Stimulated activated memory B cell treated with anti-CD40 and anti-IgM and Interleukin-4, amounts not matched to agents 10 μg/mL and 1 μg/mL and 100 μg/mL, for 72 hours (primary cell): ENCODE data around the gene BIVM.
A peak's percentile ranks its signal among the peaks of the same experiment; 100 is the strongest.

Experiments used
- ATAC-seq: fragments of 150-1000 bp; cut with Tn5 transposase; 2 replicates; pipeline ENCODE4 v1.10.0; 2021
- H3K27ac Mint-ChIP-seq: one replicate; pipeline ENCODE4 v1.8.0; 2022; ENCODE audit warnings: mild to moderate bottlenecking, mixed read lengths
- H3K27me3 Mint-ChIP-seq: one replicate; pipeline ENCODE4 v1.8.0; 2022; ENCODE audit warnings: mixed read lengths
- H3K36me3 Mint-ChIP-seq: one replicate; pipeline ENCODE4 v1.8.0; 2022; ENCODE audit warnings: mixed read lengths
- H3K4me1 Mint-ChIP-seq: one replicate; pipeline ENCODE4 v1.8.0; 2022; ENCODE audit warnings: mixed read lengths
- H3K4me3 Mint-ChIP-seq: one replicate; pipeline ENCODE4 v1.8.0; 2022; ENCODE audit warnings: mild to moderate bottlenecking, moderate library complexity, mixed read lengths
- H3K9me3 Mint-ChIP-seq: one replicate; pipeline ENCODE4 v1.8.0; 2022; ENCODE audit warnings: mixed read lengths

Gene BIVM

GRCh38 chr13:102798581-102799425, at the start of gene BIVM, which contains the start of gene POGLUT2:
BIVM (plus strand) TSS chr13:102799119; CDS start chr13:102807268, 8,149 bp downstream.
POGLUT2 (minus strand) TSS chr13:102798976; CDS start chr13:102798670, 306 bp downstream.
- peak; percentile 84 for ATAC-seq
- Mint-ChIP-seq H3K27me3 (peaks cover 20% of the 10 kb centered on the region), H3K27ac (peak within 1 kb of the TSS; percentile 71), H3K9me3 (no peaks in the 10 kb centered on the region), H3K4me1 (peaks cover 24% of the 10 kb centered on the region), H3K4me3 (peak within 1 kb of the TSS; percentile 87), H3K36me3 (no peaks in the 10 kb centered on the region)

- ATAC-seq = no peak
- H3K4me3 Mint-ChIP-seq = no peak overlapping the region
- peaks cover 5% of the 10 kb centered on the region for H3K9me3 Mint-ChIP-seq
- peaks cover 22% of the 10 kb centered on the region for H3K36me3 Mint-ChIP-seq
- no peak overlapping the region for H3K27ac Mint-ChIP-seq
- H3K4me1 Mint-ChIP-seq = no peaks in the 10 kb centered on the region
- H3K27me3 Mint-ChIP-seq = peaks cover 25% of the 10 kb centered on the region
Measured at GRCh38 chr13:102751886-102752285, 47.0 kb upstream of the BIVM start.

GRCh38 chr13:102757006-102757405, 41.9 kb upstream of the BIVM start:
- H3K27me3 Mint-ChIP-seq = no peaks in the 10 kb centered on the region
- H3K27ac Mint-ChIP-seq = no peak overlapping the region
- H3K36me3 Mint-ChIP-seq = peaks cover 4% of the 10 kb centered on the region
- H3K4me3 Mint-ChIP-seq = no peak overlapping the region
- peaks cover 4% of the 10 kb centered on the region for H3K9me3 Mint-ChIP-seq
- no peak for ATAC-seq
- no peaks in the 10 kb centered on the region for H3K4me1 Mint-ChIP-seq

- no peak for ATAC-seq
- Mint-ChIP-seq H3K27me3 (no peaks in the 10 kb centered on the region), H3K4me1 (no peaks in the 10 kb centered on the region), H3K4me3 (no peak overlapping the region), H3K27ac (no peak overlapping the region), H3K9me3 (no peaks in the 10 kb centered on the region), H3K36me3 (no peaks in the 10 kb centered on the region)
Measured at GRCh38 chr13:102758842-102759241, 40.1 kb upstream of the BIVM start.

GRCh38 chr13:102761071-102761470, 37.8 kb upstream of the BIVM start:
- Mint-ChIP-seq H3K27me3 (no peaks in the 10 kb centered on the region), H3K36me3 (no peaks in the 10 kb centered on the region), H3K9me3 (no peaks in the 10 kb centered on the region), H3K4me3 (no peak overlapping the region), H3K27ac (no peak overlapping the region), H3K4me1 (no peaks in the 10 kb centered on the region)
- no peak for ATAC-seq

GRCh38 chr13:102763741-102764140, 35.2 kb upstream of the BIVM start:
- H3K9me3 Mint-ChIP-seq = no peaks in the 10 kb centered on the region
- no peak overlapping the region for H3K4me3 Mint-ChIP-seq
- ATAC-seq = no peak
- no peaks in the 10 kb centered on the region for H3K27me3 Mint-ChIP-seq
- H3K27ac Mint-ChIP-seq = no peak overlapping the region
- H3K36me3 Mint-ChIP-seq = no peaks in the 10 kb centered on the region
- H3K4me1 Mint-ChIP-seq = no peaks in the 10 kb centered on the region

GRCh38 chr13:102768909-102769308, 30.0 kb upstream of the BIVM start:
- H3K27ac Mint-ChIP-seq = no peak overlapping the region
- ATAC-seq = no peak
- no peak overlapping the region for H3K4me3 Mint-ChIP-seq
- peaks cover 20% of the 10 kb centered on the region for H3K4me1 Mint-ChIP-seq
- no peaks in the 10 kb centered on the region for H3K27me3 Mint-ChIP-seq
- H3K36me3 Mint-ChIP-seq = no peaks in the 10 kb centered on the region
- H3K9me3 Mint-ChIP-seq = no peaks in the 10 kb centered on the region

GRCh38 chr13:102769679-102770078, 29.2 kb upstream of the BIVM start:
- no peak overlapping the region for H3K4me3 Mint-ChIP-seq
- H3K27ac Mint-ChIP-seq = no peak overlapping the region
- no peaks in the 10 kb centered on the region for H3K27me3 Mint-ChIP-seq

GRCh38 chr13:102770435-102770834, 28.5 kb upstream of the BIVM start:
- no peak for ATAC-seq
- H3K27me3 Mint-ChIP-seq = no peaks in the 10 kb centered on the region
- H3K27ac Mint-ChIP-seq = no peak overlapping the region
- peaks cover 30% of the 10 kb centered on the region for H3K4me1 Mint-ChIP-seq
- no peaks in the 10 kb centered on the region for H3K9me3 Mint-ChIP-seq
- no peak overlapping the region for H3K4me3 Mint-ChIP-seq
- H3K36me3 Mint-ChIP-seq = no peaks in the 10 kb centered on the region

More at GRCh38 chr13:102769679-102770078, 29.2 kb upstream of the BIVM start:
- H3K4me1 Mint-ChIP-seq = peaks cover 27% of the 10 kb centered on the region
- no peaks in the 10 kb centered on the region for H3K9me3 Mint-ChIP-seq
- no peak for ATAC-seq
- H3K36me3 Mint-ChIP-seq = no peaks in the 10 kb centered on the region

- Mint-ChIP-seq H3K4me3 (no peak overlapping the region), H3K27me3 (no peaks in the 10 kb centered on the region), H3K4me1 (peaks cover 30% of the 10 kb centered on the region), H3K36me3 (no peaks in the 10 kb centered on the region), H3K27ac (no peak overlapping the region), H3K9me3 (no peaks in the 10 kb centered on the region)
- ATAC-seq = no peak
Measured at GRCh38 chr13:102771298-102772041, 27.4 kb upstream of the BIVM start.

GRCh38 chr13:102772042-102772425, 26.9 kb upstream of the BIVM start:
- no peak overlapping the region for H3K27ac Mint-ChIP-seq
- H3K4me1 Mint-ChIP-seq = peaks cover 30% of the 10 kb centered on the region
- H3K27me3 Mint-ChIP-seq = no peaks in the 10 kb centered on the region
- no peak for ATAC-seq
- H3K9me3 Mint-ChIP-seq = no peaks in the 10 kb centered on the region
- peak overlapping the region; percentile 80 for H3K4me3 Mint-ChIP-seq
- H3K36me3 Mint-ChIP-seq = no peaks in the 10 kb centered on the region

GRCh38 chr13:102773441-102774213, 25.3 kb upstream of the BIVM start, which contains the start of gene TEX30:
TEX30 (minus strand) TSS chr13:102773786; CDS start chr13:102770026, 3,760 bp downstream.
- H3K36me3 Mint-ChIP-seq = no peaks in the 10 kb centered on the region
- H3K27me3 Mint-ChIP-seq = no peaks in the 10 kb centered on the region
- peak within 1 kb of the TSS; percentile 85 for H3K27ac Mint-ChIP-seq
- no peaks in the 10 kb centered on the region for H3K9me3 Mint-ChIP-seq
- H3K4me3 Mint-ChIP-seq = peak within 1 kb of the TSS; percentile 80
- peak; percentile 98 for ATAC-seq
- H3K4me1 Mint-ChIP-seq = peaks cover 30% of the 10 kb centered on the region

GRCh38 chr13:102774214-102774568, 24.7 kb upstream of the BIVM start:
- peak overlapping the region; percentile 85 for H3K27ac Mint-ChIP-seq

GRCh38 chr13:102774591-102775520, 24.1 kb upstream of the BIVM start:
- no peaks in the 10 kb centered on the region for H3K9me3 Mint-ChIP-seq
- H3K27me3 Mint-ChIP-seq = no peaks in the 10 kb centered on the region
- H3K4me3 Mint-ChIP-seq = peak overlapping the region; percentile 80
- ATAC-seq = no peak
- peaks cover 36% of the 10 kb centered on the region for H3K4me1 Mint-ChIP-seq
- H3K36me3 Mint-ChIP-seq = no peaks in the 10 kb centered on the region
- peak overlapping the region; percentile 85 for H3K27ac Mint-ChIP-seq

More at GRCh38 chr13:102774214-102774568, 24.7 kb upstream of the BIVM start:
- Mint-ChIP-seq H3K4me3 (peak overlapping the region; percentile 80), H3K36me3 (no peaks in the 10 kb centered on the region), H3K27me3 (no peaks in the 10 kb centered on the region), H3K9me3 (no peaks in the 10 kb centered on the region), H3K4me1 (peaks cover 30% of the 10 kb centered on the region)
- no peak for ATAC-seq
